Kidney epithelial cell (primary cell): ENCODE data around the gene SLTM. TPM values are rescaled to one million over a fixed set of nuclear protein-coding genes. Genes with fewer than 3 reads are reported as not detected.
"Not testable (repeated sequence)": the region's sequence is repeated elsewhere in the genome, so short reads cannot be mapped to it uniquely, and the experiment has no call there.

Experiments used
- DNase-seq: peaks from one replicate; pipeline ENCODE4 v3.0.0-alpha.2; 2010; ENCODE audit warnings: low read depth
- H3K27me3 ChIP-seq: 2 replicates; pipeline ENCODE4 v1.6.0; 2011; ENCODE audit warnings: low read length; ENCODE audit not compliant: control insufficient read depth, insufficient read depth
- H3K36me3 ChIP-seq: 2 replicates; pipeline ENCODE4 v1.5.1; 2011; ENCODE audit warnings: low read length; ENCODE audit not compliant: control insufficient read depth, insufficient read depth
- H3K4me3 ChIP-seq: 2 replicates; pipeline ENCODE4 v1.5.1; 2011; ENCODE audit warnings: low read depth, mild to moderate bottlenecking, control low read depth, low read length
- CTCF ChIP-seq: IDR thresholded peaks from 2 replicates; pipeline ENCODE4 v1.5.1; 2011; ENCODE audit warnings: mild to moderate bottlenecking, moderate library complexity, low read length, control low read depth, inconsistent platforms; ENCODE audit not compliant: insufficient read depth, poor library complexity, severe bottlenecking
- total RNA-seq: library from RNA; depleted of rRNA; stranded (reverse); fragments of >200 nt; gene quantifications from 2 replicates; pipeline ENCODE4 v1.2.3, GENCODE V29; 2015

The SLTM gene
- total RNA-seq, 1 donor from 2014 or later: 60.2 TPM

GRCh38 chr15:58867926-58868325 is 65.6 kb downstream of the SLTM start:
- no peak overlapping the region for H3K4me3 ChIP-seq
- TF ChIP-seq CTCF: no peak
- H3K36me3 ChIP-seq: no peaks in the 10 kb centered on the region
- no peak for DNase-seq
- H3K27me3 ChIP-seq: peaks cover 3% of the 10 kb centered on the region

- TF ChIP-seq CTCF: no peak
- Histone ChIP-seq H3K27me3 (peaks cover 3% of the 10 kb centered on the region), H3K4me3 (no peak overlapping the region), H3K36me3 (no peaks in the 10 kb centered on the region)
- DNase-seq: no peak
These were observed 68.0 kb downstream of the SLTM start for GRCh38 chr15:58865425-58865880.

DNA sequence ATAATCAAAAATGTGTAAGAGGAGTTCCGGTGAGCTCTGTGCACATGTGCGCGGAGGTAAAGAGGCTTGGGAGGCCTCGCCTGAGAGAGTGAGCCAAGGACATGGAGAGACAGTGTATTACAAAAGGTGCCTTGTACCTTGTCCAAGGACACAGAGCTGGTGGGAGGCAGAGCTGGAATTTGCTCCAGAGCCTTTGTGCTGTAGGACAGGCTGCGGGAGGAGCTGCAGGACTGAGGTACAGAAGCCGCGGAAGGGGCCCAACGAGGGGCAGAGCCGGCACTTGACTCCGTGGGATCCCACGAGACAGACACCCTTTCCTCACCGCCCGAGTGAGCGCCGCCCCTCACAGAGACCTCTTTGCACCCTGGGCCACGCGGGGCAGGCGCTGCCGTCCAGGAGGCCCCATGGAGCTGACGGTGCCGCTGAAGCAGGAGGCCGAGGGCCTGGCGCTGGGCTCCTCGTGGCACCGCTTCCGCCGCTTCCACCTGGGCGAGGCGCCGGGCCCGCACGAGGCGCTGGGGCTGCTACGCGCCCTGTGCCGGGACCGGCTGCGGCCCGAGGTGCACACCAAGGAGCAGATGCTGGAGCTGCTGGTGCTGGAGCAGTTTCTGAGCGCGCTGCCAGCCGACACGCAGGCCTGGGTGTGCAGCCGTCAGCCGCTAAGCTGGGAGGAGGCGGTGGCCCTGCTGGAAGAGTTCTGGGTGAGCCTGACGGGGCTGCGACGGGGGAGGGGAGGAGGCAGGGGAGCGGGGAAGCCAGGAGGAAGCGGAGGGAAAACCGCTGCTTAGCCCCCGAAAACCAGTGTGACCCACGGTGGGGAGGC is 68.7 kb downstream of the SLTM start:
- TF ChIP-seq CTCF: no peak
- peaks cover 3% of the 10 kb centered on the region for H3K27me3 ChIP-seq
- no peaks in the 10 kb centered on the region for H3K36me3 ChIP-seq
- no peak for DNase-seq
- H3K4me3 ChIP-seq: no peak overlapping the region

DNA sequence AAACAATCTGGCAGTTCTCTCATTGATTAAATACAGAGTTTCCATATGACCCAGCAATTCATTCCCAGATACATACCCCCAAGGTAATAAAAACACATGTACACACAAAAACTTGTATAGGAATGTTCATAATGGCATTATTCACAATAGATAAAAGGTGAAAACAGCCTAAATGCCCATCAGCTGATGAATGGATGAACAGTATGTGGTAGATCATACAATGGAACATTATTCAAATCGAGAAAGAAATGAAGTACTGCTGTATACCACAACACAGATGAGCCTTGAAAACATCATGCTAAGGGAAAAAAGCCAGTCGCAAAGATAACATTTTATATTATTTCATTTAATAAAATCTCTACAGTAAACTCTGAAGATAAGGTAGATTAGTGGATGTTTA is 71.2 kb downstream of the SLTM start:
- no peak for TF ChIP-seq CTCF
- no peaks in the 10 kb centered on the region for H3K36me3 ChIP-seq
- DNase-seq: no peak
- peaks cover 3% of the 10 kb centered on the region for H3K27me3 ChIP-seq
- no peak overlapping the region for H3K4me3 ChIP-seq

DNA sequence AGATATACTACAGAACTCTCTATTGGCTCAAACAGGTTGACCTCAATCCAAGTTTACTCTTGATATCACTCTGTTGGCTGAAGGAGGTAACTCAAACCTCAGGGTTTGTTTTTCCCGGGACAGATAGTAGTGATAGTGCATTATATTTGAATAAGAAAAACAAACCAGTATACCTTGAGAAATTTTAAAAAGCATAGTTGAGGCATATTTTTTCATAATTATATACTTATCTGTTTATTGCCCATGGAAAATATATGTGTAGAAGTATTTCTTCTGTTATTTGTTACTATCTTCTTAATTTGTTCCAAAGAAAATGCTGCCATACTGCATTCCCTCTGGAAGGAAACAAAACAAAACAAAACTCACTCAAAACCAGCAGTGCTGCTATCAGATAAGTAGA is 76.9 kb downstream of the SLTM start:
- not testable (repeated sequence) for H3K4me3 ChIP-seq, DNase-seq, H3K27me3 ChIP-seq, H3K36me3 ChIP-seq

DNA sequence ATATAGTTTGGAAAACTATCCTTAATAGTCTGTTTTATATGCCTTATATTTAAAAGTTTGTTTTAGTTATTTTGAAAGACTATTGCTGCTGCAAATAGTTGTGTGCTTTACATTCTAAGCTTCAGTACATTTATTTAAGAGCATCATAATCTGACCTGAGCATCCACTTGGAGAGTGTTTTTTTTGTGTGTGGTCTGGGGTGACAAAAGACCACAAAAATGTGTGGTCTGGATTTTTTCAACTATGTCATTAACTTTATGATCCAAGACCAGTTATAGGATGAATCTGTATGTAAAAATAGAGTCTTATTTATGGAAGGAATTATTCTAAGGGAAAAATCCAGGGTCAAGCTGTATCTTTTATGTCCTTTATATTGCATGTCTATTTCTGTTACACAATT is 77.4 kb downstream of the SLTM start:
- TF ChIP-seq CTCF: no peak
- H3K27me3 ChIP-seq: no peaks in the 10 kb centered on the region
- no peaks in the 10 kb centered on the region for H3K36me3 ChIP-seq
- DNase-seq: no peak
- H3K4me3 ChIP-seq: no peak overlapping the region
